Measurements from ENCODE around the gene SLC38A3. TPM values are rescaled to one million over a fixed set of nuclear protein-coding genes. Genes with fewer than 3 reads are reported as not detected.
A peak's percentile ranks its signal among the peaks of the same experiment; 100 is the strongest.

The SLC38A3 gene
- total and polyA plus RNA-seq, 9 of the 15 experiments (the other 6 are each of a cell fraction or from before 2014, with no cell fraction given), result 0.09 to 0.38 (median 0.16) TPM; not detected in 6

DNA sequence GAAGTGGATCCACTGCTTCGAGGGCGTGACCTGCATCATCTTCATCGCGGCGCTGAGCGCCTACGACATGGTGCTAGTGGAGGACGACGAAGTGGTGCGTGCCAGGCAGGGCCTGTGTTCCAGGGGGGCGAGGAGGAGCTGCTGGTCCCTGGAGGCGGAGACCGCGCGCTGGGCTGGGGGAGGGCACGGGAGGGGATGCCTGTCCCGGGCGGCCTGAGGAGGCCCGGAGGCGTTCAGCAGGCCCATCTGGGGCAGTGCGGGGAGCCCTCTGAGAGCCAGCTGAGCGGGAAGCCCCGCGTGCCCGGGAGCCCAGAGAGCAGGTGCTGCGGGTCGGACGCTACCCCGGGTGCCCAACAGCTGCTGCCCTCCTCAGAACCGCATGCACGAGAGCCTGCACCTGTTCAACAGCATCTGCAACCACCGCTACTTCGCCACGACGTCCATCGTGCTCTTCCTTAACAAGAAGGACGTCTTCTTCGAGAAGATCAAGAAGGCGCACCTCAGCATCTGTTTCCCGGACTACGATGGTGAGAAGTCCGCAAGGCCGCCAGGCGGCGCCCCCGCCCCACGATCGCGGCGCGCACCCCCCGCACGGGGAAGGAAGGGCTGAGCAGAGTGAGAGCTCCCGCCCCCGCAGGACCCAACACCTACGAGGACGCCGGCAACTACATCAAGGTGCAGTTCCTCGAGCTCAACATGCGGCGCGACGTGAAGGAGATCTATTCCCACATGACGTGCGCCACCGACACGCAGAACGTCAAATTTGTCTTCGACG is 10.8 kb upstream of the SLC38A3 start (continued):
- TF ChIP-seq ZNF609 (CRISPR knock-in tag; IDR thresholded peaks at IDR 0.05; ENCODE audit: borderline replicate concordance) (no peak), ZNF431 (CRISPR knock-in tag; IDR thresholded peaks at IDR 0.05) (0 out of 2 replicates have a peak, but pooled peaks have one; percentile 57), CXXC5 (CRISPR knock-in tag; IDR thresholded peaks at IDR 0.05) (peak; percentile 59), LEF1 (IDR thresholded peaks at IDR 0.05) (no peak), ZBTB2 (IDR thresholded peaks at IDR 0.05) (0 out of 2 replicates have a peak, but pooled peaks have one; percentile 23), CTBP1 (IDR thresholded peaks at IDR 0.05; ENCODE audit: borderline replicate concordance) (peak; percentile 60; the same call in 1 of the 2 replicates), PML (IDR thresholded peaks at IDR 0.05; ENCODE audit: low read length) (no peak), BRF1 (IDR thresholded peaks at IDR 0.05; ENCODE audit: borderline replicate concordance, extremely low read depth, insufficient read length) (no peak), RAD21 (CRISPR knock-in tag; conservative IDR thresholded peaks at IDR 0.05 in 1 of 2, IDR thresholded peaks at IDR 0.05 in 1 of 2) (peak; percentile 92 to 99), ZSCAN32 (CRISPR knock-in tag; IDR thresholded peaks at IDR 0.05) (no peak), PHF8 (IDR thresholded peaks at IDR 0.05; ENCODE audit: borderline replicate concordance, low read length) (no peak), DLX4 (CRISPR knock-in tag; IDR thresholded peaks at IDR 0.05) (no peak)
- TF ChIP-seq, protein P1, sequence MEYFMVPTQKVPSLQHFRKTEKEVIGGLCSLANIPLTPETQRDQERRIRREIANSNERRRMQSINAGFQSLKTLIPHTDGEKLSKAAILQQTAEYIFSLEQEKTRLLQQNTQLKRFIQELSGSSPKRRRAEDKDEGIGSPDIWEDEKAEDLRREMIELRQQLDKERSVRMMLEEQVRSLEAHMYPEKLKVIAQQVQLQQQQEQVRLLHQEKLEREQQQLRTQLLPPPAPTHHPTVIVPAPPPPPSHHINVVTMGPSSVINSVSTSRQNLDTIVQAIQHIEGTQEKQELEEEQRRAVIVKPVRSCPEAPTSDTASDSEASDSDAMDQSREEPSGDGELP (CRISPR knock-in tag; IDR thresholded peaks at IDR 0.05; ENCODE audit: borderline replicate concordance), result peak; percentile 72
- TF ChIP-seq, protein P2, sequence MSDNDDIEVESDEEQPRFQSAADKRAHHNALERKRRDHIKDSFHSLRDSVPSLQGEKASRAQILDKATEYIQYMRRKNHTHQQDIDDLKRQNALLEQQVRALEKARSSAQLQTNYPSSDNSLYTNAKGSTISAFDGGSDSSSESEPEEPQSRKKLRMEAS (CRISPR knock-in tag; IDR thresholded peaks at IDR 0.05), result peak; percentile 81
- TF ChIP-seq, protein P3, sequence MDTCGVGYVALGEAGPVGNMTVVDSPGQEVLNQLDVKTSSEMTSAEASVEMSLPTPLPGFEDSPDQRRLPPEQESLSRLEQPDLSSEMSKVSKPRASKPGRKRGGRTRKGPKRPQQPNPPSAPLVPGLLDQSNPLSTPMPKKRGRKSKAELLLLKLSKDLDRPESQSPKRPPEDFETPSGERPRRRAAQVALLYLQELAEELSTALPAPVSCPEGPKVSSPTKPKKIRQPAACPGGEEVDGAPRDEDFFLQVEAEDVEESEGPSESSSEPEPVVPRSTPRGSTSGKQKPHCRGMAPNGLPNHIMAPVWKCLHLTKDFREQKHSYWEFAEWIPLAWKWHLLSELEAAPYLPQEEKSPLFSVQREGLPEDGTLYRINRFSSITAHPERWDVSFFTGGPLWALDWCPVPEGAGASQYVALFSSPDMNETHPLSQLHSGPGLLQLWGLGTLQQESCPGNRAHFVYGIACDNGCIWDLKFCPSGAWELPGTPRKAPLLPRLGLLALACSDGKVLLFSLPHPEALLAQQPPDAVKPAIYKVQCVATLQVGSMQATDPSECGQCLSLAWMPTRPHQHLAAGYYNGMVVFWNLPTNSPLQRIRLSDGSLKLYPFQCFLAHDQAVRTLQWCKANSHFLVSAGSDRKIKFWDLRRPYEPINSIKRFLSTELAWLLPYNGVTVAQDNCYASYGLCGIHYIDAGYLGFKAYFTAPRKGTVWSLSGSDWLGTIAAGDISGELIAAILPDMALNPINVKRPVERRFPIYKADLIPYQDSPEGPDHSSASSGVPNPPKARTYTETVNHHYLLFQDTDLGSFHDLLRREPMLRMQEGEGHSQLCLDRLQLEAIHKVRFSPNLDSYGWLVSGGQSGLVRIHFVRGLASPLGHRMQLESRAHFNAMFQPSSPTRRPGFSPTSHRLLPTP (IDR thresholded peaks at IDR 0.05; ENCODE audit: borderline replicate concordance, extremely low read depth, insufficient read length), result no peak

Measured in K562 (cell line).